Forelimb muscle (tissue), 1 donor: ENCODE measurements around the gene MUTYH. TPM values are rescaled to one million over a fixed set of nuclear protein-coding genes. Genes with fewer than 3 reads are reported as not detected.
A peak's percentile ranks its signal among the peaks of the same experiment; 100 is the strongest.
"Not testable (repeated sequence)": the region's sequence is repeated elsewhere in the genome, so short reads cannot be mapped to it uniquely, and the experiment has no call there.

ENCODE experiments used
- DNase-seq: peaks from one replicate; pipeline ENCODE4 v3.0.0-alpha.2; 2013; ENCODE audit warnings: low read depth
- polyA plus RNA-seq: library from polyadenylated mRNA; unstranded; fragments of 120-200 nt; gene quantifications from one replicate; pipeline ENCODE4 v1.2.1, GENCODE V29; 2013; ENCODE audit not compliant: insufficient read length

Gene MUTYH
- polyA plus RNA-seq, result 16.9 TPM

GRCh38 chr1:45339789-45340558 is at the start of gene MUTYH, which contains the start of gene TOE1:
MUTYH (minus strand) TSS chr1:45340440; CDS start chr1:45334505, 5,935 bp downstream.
TOE1 (plus strand) TSS chr1:45340170; CDS start chr1:45340253, 83 bp downstream.
- DNase-seq, result peak; percentile 78

GRCh38 chr1:45386219-45386618 is 46.0 kb upstream of the MUTYH start:
- DNase-seq, result no peak

GRCh38 chr1:45385302-45385701 is 45.1 kb upstream of the MUTYH start:
- no peak for DNase-seq

DNA sequence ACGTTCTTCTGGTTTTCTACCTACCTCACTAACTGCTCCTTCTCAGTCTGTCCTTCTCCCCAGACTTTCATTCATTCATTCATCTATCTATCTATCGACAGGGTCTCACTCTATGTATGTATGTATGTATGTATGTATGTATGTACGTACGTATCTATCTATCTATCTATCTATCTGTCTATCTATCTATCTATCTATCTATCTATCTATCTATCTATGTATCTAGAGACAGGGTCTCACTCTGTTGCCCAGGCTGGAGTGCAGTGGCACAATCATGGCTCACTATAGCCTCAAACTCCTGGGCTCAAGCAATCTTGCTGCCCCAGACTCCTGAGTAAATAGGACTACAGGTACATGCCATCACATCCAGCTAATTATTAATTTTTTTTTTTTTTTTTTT is 44.0 kb upstream of the MUTYH start:
- DNase-seq, result not testable (repeated sequence)

GRCh38 chr1:45383191-45383590 is 43.0 kb upstream of the MUTYH start:
- DNase-seq, result no peak

- DNase-seq, result no peak
Measured at GRCh38 chr1:45381243-45381642, 41.0 kb upstream of the MUTYH start.

- no peak for DNase-seq
Measured at GRCh38 chr1:45380730-45381129, 40.5 kb upstream of the MUTYH start.

GRCh38 chr1:45380125-45380524 is 39.9 kb upstream of the MUTYH start:
- no peak for DNase-seq

- no peak for DNase-seq
Measured at GRCh38 chr1:45379524-45379923, 39.3 kb upstream of the MUTYH start.

- DNase-seq, result no peak
Measured at GRCh38 chr1:45378184-45378583, 37.9 kb upstream of the MUTYH start.

DNA sequence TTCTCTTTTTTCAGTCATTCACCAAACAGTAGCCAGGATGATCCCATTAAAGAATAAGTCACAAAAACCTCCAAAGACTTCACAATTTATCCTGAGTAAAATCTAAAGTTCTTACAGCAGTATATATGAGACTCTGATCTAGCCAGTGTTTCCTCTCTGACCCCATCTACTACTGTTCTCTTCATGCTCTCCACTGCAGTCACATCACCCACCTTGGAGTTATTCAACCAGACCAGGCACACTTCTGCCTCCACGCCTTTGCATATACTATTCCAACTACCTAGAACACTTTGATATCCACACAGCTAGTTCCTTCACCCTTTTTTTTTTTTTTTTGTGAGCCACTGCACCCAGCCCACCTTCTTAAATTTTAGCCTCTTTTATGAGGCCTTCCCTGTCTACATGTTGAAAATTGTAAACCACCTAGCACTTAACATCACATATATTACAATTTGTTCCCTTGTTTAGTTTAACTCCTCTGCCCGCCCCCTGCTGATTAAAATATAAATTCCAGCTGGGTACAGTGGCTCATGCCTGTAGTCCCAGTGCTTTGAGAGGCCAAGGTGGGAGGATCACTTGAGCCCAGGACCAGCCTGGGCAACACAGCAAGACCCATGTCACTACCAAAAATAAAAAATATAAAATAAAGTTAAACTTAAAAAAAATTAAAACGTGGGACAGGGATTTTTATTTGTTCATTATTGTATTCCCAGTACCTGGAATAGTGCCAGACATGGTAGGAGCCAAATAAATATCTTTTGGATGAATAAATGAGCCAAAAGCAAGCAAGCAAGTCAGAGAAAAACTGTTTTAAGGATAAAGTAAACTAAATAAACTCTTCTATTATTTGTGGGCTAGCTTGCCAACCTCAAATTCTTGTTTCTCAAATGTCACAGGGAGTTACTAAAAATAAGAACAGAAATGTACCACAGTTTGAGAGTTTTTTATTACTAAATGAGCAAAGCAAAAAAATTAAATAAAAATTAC is 35.2 kb upstream of the MUTYH start:
- DNase-seq, result no peak

- no peak for DNase-seq
Measured at GRCh38 chr1:45373573-45373972, 33.3 kb upstream of the MUTYH start.

- DNase-seq, result no peak
Measured at GRCh38 chr1:45370575-45370974, 30.3 kb upstream of the MUTYH start.

DNA sequence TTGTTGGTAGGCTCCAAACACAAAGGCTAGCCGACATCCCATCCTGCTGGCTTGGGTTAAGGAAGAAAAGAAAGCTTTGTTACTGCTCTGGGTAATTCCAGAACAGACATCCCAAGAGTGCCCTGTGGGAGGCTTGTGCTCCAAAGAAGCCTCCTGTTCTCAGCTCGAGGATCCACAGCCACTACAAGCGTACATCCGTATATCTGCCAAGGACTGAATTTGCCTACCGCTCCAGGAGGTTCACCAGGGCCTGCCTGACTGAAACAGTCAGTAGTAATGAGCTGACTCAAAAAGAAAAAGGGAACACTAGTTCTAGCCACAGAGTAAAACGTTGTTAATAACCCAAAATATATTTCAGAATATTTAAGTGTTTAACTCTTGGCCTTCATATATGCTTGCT is 24.8 kb upstream of the MUTYH start:
- no peak for DNase-seq

GRCh38 chr1:45364294-45364693 is 24.1 kb upstream of the MUTYH start:
- no peak for DNase-seq

- DNase-seq, result peak; percentile 25
Measured at GRCh38 chr1:45360981-45361380, 20.7 kb upstream of the MUTYH start.

- peak; percentile 70 for DNase-seq
Measured at GRCh38 chr1:45359882-45360513, 19.8 kb upstream of the MUTYH start.

GRCh38 chr1:45356186-45356585 is 15.9 kb upstream of the MUTYH start:
- no peak for DNase-seq

- no peak for DNase-seq
Measured at GRCh38 chr1:45355683-45356082, 15.4 kb upstream of the MUTYH start.

GRCh38 chr1:45354838-45355237 is 14.6 kb upstream of the MUTYH start:
- DNase-seq, result no peak

DNA sequence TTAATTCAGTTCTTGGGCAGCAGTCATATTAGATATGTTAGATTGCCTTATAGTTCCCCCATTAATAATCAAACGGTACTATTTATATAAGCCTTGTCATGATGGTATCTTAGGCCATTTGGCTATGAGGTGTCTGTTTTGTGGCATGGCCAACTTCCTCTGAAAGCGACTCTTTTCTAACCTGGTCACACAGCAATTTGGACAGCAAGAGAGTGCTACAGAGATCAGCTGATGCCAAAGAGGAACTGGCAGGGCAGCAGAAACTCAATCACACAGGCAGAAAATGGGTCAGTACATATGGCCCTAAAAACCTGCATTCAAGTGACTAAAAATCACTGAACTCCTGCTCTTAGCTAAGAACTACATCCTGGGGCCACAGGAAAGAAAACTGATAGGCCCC is 13.4 kb upstream of the MUTYH start:
- no peak for DNase-seq

- no peak for DNase-seq
Measured at GRCh38 chr1:45351508-45351907, 11.3 kb upstream of the MUTYH start.
